Upper lobe of left lung (tissue), 6 donors: Measurements from ENCODE around the gene KMT2C. TPM values are rescaled to one million over a fixed set of nuclear protein-coding genes. Genes with fewer than 3 reads are reported as not detected.
A peak's percentile ranks its signal among the peaks of the same experiment; 100 is the strongest.

ENCODE experiments used
- ATAC-seq, 2 donors: fragments of 200-7000 bp; cut with Tn5 transposase; one replicate each; pipeline ENCODE4 v1.9.1; 2022; ENCODE audit warnings: mild to moderate bottlenecking in 2 of 2, moderate library complexity in 2 of 2; ENCODE audit not compliant: low FRiP score in 2 of 2
- DNase-seq, 2 donors: peaks; one replicate each; pipeline ENCODE4 v3.0.0-alpha.2; 2019 to 2020
- H3K27ac ChIP-seq, 4 donors: fragments of 200-600 bp; sonication (generic); one replicate each; pipeline ENCODE4 v1.5.1; 2016 to 2019
- H3K27me3 ChIP-seq, 4 donors: fragments of 200-600 bp; sonication (generic); one replicate each; pipeline ENCODE4 v1.5.1; 2017 to 2019
- H3K36me3 ChIP-seq, 4 donors: fragments of 200-600 bp; sonication (generic); one replicate each; pipeline ENCODE4 v1.5.1; 2016 to 2019
- H3K4me1 ChIP-seq, 4 donors: fragments of 200-600 bp; sonication (generic); one replicate each; pipeline ENCODE4 v1.5.1; 2018 to 2019
- H3K4me3 ChIP-seq, 4 donors: fragments of 200-600 bp; sonication (generic); one replicate each; pipeline ENCODE4 v1.5.1; 2017 to 2019; ENCODE audit warnings: mild to moderate bottlenecking in 2 of 4, moderate library complexity in 1 of 4
- H3K9me3 ChIP-seq, 4 donors: fragments of 200-600 bp; sonication (generic); one replicate each; pipeline ENCODE4 v1.5.1; 2018 to 2019
- EP300 ChIP-seq, 4 donors: sonication (generic); formaldehyde crosslinking; IDR thresholded peaks; one replicate each; pipeline ENCODE4 v1.5.1; 2017; ENCODE audit warnings: antibody characterized with exemption in 4 of 4, control low read depth in 2 of 4
- POLR2A ChIP-seq, 4 donors: fragments of 450-650 bp; IDR thresholded peaks; one replicate each; pipeline ENCODE4 v1.5.1; 2016 to 2017; ENCODE audit warnings: antibody characterized with exemption in 4 of 4, mild to moderate bottlenecking in 2 of 4
- POLR2AphosphoS5 ChIP-seq, 2 donors: sonication (generic); formaldehyde crosslinking; IDR thresholded peaks; one replicate each; pipeline ENCODE4 v1.5.1; 2017; ENCODE audit warnings: antibody characterized with exemption in 2 of 2
- WGBS, 2 donors: methylation state at CpG; one replicate each; pipeline ENCODE4 v1.1.5; 2017 to 2018; 5-methylcytosine and 5-hydroxymethylcytosine counted together
- total RNA-seq, 6 donors: library from RNA; depleted of rRNA in 4 of 6; stranded (reverse); fragments of >200 nt in 4 of 6; gene quantifications; one replicate each; pipeline versions ENCODE4 v1.1.0 to v1.2.1, GENCODE V29; 2016 to 2021
- TF ChIP-seq, protein P1 (sequence below), 6 experiments: fragments of 450-650 bp in 4 of 6; fragments of 200-600 bp in 2 of 6; sonication (generic) in 2 of 6; IDR thresholded peaks; one replicate each; pipeline ENCODE4 v1.5.1; 2016 to 2019; ENCODE audit warnings: antibody characterized with exemption in 6 of 6
- donor health status: DM: no; HTN: no; CAD: no; lungs with moderate emphysema.
- donor health status: DM: no; HTN: yes; CAD: no; lungs with severe emphysema.

Gene KMT2C
- total RNA-seq, 6 donors from 2014 or later: 60.5 to 108 (median 85.0) TPM

GRCh38 chr7:152131981-152132494 lies 303.8 kb downstream of the KMT2C start:
- Histone ChIP-seq H3K4me3 (no peak overlapping the region), H3K9me3 (no peaks in the 10 kb centered on the region), H3K36me3 (peaks cover 5 to 67% (median 44%) of the 10 kb centered on the region in 4 donors), H3K27ac (no peak overlapping the region), H3K27me3 (no peaks in the 10 kb centered on the region), H3K4me1 (peaks cover 0 to 2% (median 0%) of the 10 kb centered on the region in 4 donors)
- TF ChIP-seq POLR2A (IDR thresholded peaks at IDR 0.05): no peak
- TF ChIP-seq, protein P1, sequence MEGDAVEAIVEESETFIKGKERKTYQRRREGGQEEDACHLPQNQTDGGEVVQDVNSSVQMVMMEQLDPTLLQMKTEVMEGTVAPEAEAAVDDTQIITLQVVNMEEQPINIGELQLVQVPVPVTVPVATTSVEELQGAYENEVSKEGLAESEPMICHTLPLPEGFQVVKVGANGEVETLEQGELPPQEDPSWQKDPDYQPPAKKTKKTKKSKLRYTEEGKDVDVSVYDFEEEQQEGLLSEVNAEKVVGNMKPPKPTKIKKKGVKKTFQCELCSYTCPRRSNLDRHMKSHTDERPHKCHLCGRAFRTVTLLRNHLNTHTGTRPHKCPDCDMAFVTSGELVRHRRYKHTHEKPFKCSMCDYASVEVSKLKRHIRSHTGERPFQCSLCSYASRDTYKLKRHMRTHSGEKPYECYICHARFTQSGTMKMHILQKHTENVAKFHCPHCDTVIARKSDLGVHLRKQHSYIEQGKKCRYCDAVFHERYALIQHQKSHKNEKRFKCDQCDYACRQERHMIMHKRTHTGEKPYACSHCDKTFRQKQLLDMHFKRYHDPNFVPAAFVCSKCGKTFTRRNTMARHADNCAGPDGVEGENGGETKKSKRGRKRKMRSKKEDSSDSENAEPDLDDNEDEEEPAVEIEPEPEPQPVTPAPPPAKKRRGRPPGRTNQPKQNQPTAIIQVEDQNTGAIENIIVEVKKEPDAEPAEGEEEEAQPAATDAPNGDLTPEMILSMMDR (IDR thresholded peaks at IDR 0.05): no peak
- no peak for TF ChIP-seq EP300 (IDR thresholded peaks at IDR 0.05)
- TF ChIP-seq POLR2AphosphoS5 (IDR thresholded peaks at IDR 0.05): no peak
- ATAC-seq (no peak), DNase-seq (peak in 1 of 2 donors; percentile 61)
- WGBS, 2 donors: 93 to 94% methylated on average over 12 of the region's 12 CpGs

DNA sequence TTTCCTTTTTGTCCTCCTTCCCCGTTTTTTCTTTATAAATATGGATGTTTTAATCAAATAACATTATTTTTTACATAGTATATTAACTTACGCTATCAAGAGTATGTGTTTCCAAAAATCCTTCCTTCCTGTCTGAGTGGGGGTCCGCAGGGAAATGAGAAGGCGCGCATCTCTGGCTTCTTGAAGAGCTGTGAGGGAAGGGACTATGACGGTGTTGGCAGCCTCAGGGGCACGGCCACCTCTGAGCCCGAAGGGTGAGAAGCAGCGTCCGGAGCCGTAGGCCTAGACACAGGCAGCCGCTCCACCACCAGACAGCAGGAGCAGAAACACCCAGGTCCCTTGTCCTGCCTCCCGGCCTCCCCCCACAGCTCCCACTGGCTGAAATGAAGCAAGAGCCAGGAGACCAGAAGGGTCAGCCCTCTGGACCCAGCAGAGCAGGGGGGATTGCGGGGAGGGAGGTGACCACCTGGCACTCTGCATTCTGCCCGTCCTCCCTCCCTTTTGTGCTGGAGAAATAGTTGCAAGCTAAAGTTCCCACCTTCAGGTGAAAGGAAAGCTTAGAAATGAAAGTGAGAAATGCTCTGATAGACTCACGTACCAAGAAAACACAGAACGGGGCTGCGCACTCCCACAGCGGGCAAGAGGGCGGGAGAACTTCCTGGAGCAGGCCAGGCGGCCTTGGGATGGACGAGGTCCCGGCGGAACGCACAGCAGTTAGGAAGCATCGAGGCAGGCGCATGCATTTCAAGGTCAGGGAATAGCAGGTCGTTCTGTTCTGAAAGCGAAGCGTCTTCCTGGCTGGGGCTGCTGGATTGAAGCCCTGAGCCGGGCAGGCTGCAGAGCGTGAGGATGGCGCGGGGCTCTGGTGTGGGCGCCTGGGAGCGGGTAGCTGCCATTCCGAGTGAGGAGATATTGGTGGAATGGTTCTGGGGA lies 304.9 kb downstream of the KMT2C start:
- Histone ChIP-seq H3K4me1 (no peaks in the 10 kb centered on the region), H3K4me3 (no peak overlapping the region), H3K36me3 (peaks cover 5 to 69% (median 43%) of the 10 kb centered on the region in 4 donors), H3K27me3 (no peaks in the 10 kb centered on the region), H3K9me3 (no peaks in the 10 kb centered on the region), H3K27ac (no peak overlapping the region)
- DNase-seq (peak in 1 of 2 donors; percentile 65), ATAC-seq (peak in 1 of 2 donors; percentile 17)
- TF ChIP-seq POLR2A (IDR thresholded peaks at IDR 0.05) (no peak), EP300 (IDR thresholded peaks at IDR 0.05) (no peak), POLR2AphosphoS5 (IDR thresholded peaks at IDR 0.05) (no peak)
- TF ChIP-seq, protein P1 (IDR thresholded peaks at IDR 0.05): no peak
- 96 to 98% methylated on average over 36 to 37 of the region's 37 CpGs for WGBS, 2 donors

- Histone ChIP-seq H3K4me3 (no peak overlapping the region), H3K27me3 (no peaks in the 10 kb centered on the region), H3K27ac (no peak overlapping the region), H3K9me3 (no peaks in the 10 kb centered on the region), H3K36me3 (peaks cover 5 to 75% (median 46%) of the 10 kb centered on the region in 4 donors), H3K4me1 (no peaks in the 10 kb centered on the region)
- TF ChIP-seq, protein P1 (IDR thresholded peaks at IDR 0.05): no peak
- no peak for TF ChIP-seq POLR2AphosphoS5 (IDR thresholded peaks at IDR 0.05)
- no peak for TF ChIP-seq EP300 (IDR thresholded peaks at IDR 0.05)
- no peak for TF ChIP-seq POLR2A (IDR thresholded peaks at IDR 0.05)
- DNase-seq: no peak
- no peak for ATAC-seq
- WGBS, 2 donors: 93 to 98% methylated on average over 7 of the region's 7 CpGs
Observed at GRCh38 chr7:152129682-152130081, 306.1 kb downstream of the KMT2C start.

GRCh38 chr7:152128741-152129461 lies 306.9 kb downstream of the KMT2C start:
- ATAC-seq: no peak
- no peak overlapping the region for H3K27ac ChIP-seq
- H3K36me3 ChIP-seq: peaks cover 5 to 77% (median 49%) of the 10 kb centered on the region in 4 donors

DNA sequence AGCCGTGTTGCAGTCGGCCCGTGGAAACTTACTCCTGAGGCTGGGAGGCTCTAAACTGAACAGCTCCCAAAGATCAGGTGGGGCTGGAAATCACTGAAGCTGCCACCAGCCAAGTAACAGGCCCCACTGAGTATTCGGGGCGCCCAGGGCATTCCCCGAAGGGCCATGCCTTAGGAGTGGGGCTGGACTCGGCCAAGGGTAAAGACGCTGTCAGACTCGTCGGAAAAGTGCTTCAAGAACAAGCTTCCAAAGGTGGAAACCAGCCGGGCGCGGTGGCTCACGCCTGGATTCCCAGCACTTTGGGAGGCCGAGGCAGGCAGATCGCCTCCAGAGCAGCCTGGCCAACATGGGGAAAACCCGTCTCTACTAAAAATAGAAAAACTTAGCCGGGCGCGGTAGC lies 307.6 kb downstream of the KMT2C start:
- DNase-seq: no peak
- peaks cover 5 to 77% (median 46%) of the 10 kb centered on the region in 4 donors for H3K36me3 ChIP-seq

More at GRCh38 chr7:152128741-152129461, 306.9 kb downstream of the KMT2C start:
- Histone ChIP-seq H3K4me3 (no peak overlapping the region), H3K4me1 (no peaks in the 10 kb centered on the region), H3K27me3 (no peaks in the 10 kb centered on the region), H3K9me3 (no peaks in the 10 kb centered on the region)
- WGBS, 2 donors: 97% methylated on average over 53 to 60 of the region's 60 CpGs
- TF ChIP-seq POLR2AphosphoS5 (IDR thresholded peaks at IDR 0.05): no peak
- DNase-seq: peak in 1 of 2 donors; percentile 78

More for the DNA sequence above, 307.6 kb downstream of the KMT2C start:
- no peaks in the 10 kb centered on the region for H3K4me1 ChIP-seq
- 96 to 97% methylated on average over 20 of the region's 20 CpGs for WGBS, 2 donors
- H3K9me3 ChIP-seq: no peaks in the 10 kb centered on the region
- peak in 1 of 2 donors; percentile 20 for ATAC-seq
- no peak overlapping the region for H3K4me3 ChIP-seq
- H3K27me3 ChIP-seq: no peaks in the 10 kb centered on the region
- no peak for TF ChIP-seq POLR2AphosphoS5 (IDR thresholded peaks at IDR 0.05)
- no peak overlapping the region for H3K27ac ChIP-seq
